ENCODE data around the gene CR1.
"Not testable (repeated sequence)": the region's sequence is repeated elsewhere in the genome, so short reads cannot be mapped to it uniquely, and the experiment has no call there.

- TF ChIP-seq CTCF (IDR thresholded peaks at IDR 0.05 in 2 of 3, conservative IDR thresholded peaks at IDR 0.05 in 1 of 3; ENCODE audit: borderline replicate concordance in 1 of 3, insufficient read depth in 1 of 3, low read depth in 2 of 3, low read length in 2 of 3); MAX (IDR thresholded peaks at IDR 0.05): not testable (repeated sequence)
These were observed 50.9 kb downstream of the CR1 start for GRCh38 chr1:207546677-207547357.

Measured in HCT116 (cell line).